Progenitor cell of endocrine pancreas (in vitro differentiated cells): ENCODE data around the gene LAMC1. TPM values are rescaled to one million over a fixed set of nuclear protein-coding genes. Genes with fewer than 3 reads are reported as not detected.

Experiments used
- DNase-seq: peaks from one replicate; pipeline ENCODE4 v3.0.0; 2021; ENCODE audit warnings: low spot score; ENCODE audit not compliant: unreplicated experiment
- H3K27ac Mint-ChIP-seq: 2 replicates; pipeline ENCODE4 v1.8.0; 2021; ENCODE audit warnings: mild to moderate bottlenecking, moderate library complexity, mixed read lengths
- H3K27me3 Mint-ChIP-seq: 2 replicates; pipeline ENCODE4 v1.8.0; 2021; ENCODE audit warnings: mixed read lengths
- H3K36me3 Mint-ChIP-seq: 2 replicates; pipeline ENCODE4 v1.8.0; 2022; ENCODE audit warnings: mixed read lengths; ENCODE audit not compliant: insufficient read depth
- H3K4me1 Mint-ChIP-seq: 2 replicates; pipeline ENCODE4 v1.8.0; 2021; ENCODE audit warnings: low read depth, mixed read lengths
- H3K4me3 Mint-ChIP-seq: 2 replicates; pipeline ENCODE4 v1.8.0; 2021; ENCODE audit warnings: low read depth, mild to moderate bottlenecking, moderate library complexity, mixed read lengths
- H3K9me3 Mint-ChIP-seq: 2 replicates; pipeline ENCODE4 v1.8.0; 2021; ENCODE audit warnings: low read depth, mixed read lengths
- CTCF ChIP-seq: fragments of 200-600 bp; sonication (generic); IDR thresholded peaks from one replicate; pipeline ENCODE4 v1.5.0; 2021; ENCODE audit warnings: antibody characterized with exemption, mild to moderate bottlenecking; ENCODE audit not compliant: unreplicated experiment
- total RNA-seq: library from RNA; stranded (reverse); gene quantifications from 2 replicates; pipeline ENCODE4 v1.2.1, GENCODE V29; 2021

LAMC1 gene
- total RNA-seq, 1 donor from 2014 or later = 72.9 TPM

GRCh38 chr1:183191833-183192232 is 168.6 kb downstream of the LAMC1 start:
- no peak for TF ChIP-seq CTCF
- H3K9me3 Mint-ChIP-seq = no peaks in the 10 kb centered on the region
- H3K4me1 Mint-ChIP-seq = no peaks in the 10 kb centered on the region

GRCh38 chr1:183193963-183194525 is 170.8 kb downstream of the LAMC1 start:
- Mint-ChIP-seq H3K27ac (no peak overlapping the region), H3K4me3 (no peak overlapping the region), H3K36me3 (no peaks in the 10 kb centered on the region), H3K4me1 (no peaks in the 10 kb centered on the region), H3K9me3 (no peaks in the 10 kb centered on the region), H3K27me3 (peaks cover 18% of the 10 kb centered on the region)
- no peak for DNase-seq
- no peak for TF ChIP-seq CTCF

More at GRCh38 chr1:183191833-183192232, 168.6 kb downstream of the LAMC1 start:
- peaks cover 32% of the 10 kb centered on the region for H3K27me3 Mint-ChIP-seq
- no peak overlapping the region for H3K27ac Mint-ChIP-seq
- no peak for DNase-seq
- H3K4me3 Mint-ChIP-seq = no peak overlapping the region
- H3K36me3 Mint-ChIP-seq = no peaks in the 10 kb centered on the region

DNA sequence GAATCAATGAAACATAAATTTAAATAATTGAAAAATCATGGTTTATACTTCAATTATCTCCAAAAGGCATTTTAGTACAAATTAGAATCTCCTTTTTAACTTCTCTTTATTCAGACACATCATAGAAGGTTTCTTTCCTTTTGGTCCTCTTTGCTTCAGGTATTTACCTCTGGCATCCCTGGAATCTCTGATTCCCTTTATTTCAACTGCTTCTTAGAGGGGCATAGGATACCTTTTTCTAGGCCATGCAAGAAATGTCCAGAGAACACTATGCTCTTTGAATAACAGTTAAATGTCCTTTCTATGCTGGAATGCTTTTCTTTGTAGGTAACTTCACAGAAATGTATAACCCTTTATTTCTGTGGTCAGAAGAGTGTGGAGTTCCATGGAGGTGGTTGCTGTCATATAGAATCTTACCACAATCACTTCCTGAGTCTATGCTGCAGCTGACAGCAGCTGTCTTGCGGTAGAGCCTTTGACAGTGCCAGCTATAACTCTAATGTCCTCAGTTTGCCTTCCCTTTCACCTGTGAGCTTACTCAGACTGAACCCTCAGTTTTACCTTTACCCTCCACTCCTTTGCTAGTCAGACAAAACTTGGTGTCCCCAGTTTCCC is 171.4 kb downstream of the LAMC1 start:
- DNase-seq = no peak
- no peaks in the 10 kb centered on the region for H3K36me3 Mint-ChIP-seq
- no peak for TF ChIP-seq CTCF
- H3K27me3 Mint-ChIP-seq = peaks cover 14% of the 10 kb centered on the region
- no peak overlapping the region for H3K27ac Mint-ChIP-seq
- H3K9me3 Mint-ChIP-seq = no peaks in the 10 kb centered on the region
- no peaks in the 10 kb centered on the region for H3K4me1 Mint-ChIP-seq
- no peak overlapping the region for H3K4me3 Mint-ChIP-seq

DNA sequence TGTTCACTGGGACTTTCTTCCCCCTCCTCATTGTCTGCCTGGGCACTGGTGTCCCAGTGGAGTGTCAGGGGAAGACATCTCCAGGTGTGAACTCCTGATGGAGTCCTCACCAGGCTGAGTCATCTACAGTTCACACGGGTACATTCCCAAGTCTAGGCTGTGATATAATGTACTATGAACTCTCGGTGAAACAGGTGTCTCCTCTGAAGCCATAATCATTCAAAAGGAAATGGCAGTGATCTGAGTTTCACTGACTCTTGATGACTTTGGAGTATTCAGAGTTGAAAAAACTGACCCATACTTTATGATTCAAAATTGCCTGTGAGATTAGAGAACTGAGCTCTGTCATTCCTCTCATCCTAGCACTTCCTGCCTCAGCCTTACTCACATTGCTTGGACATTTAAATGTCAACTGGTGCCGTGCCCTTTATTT is 171.9 kb downstream of the LAMC1 start:
- H3K27me3 Mint-ChIP-seq = peaks cover 11% of the 10 kb centered on the region

More for the DNA sequence above, 171.9 kb downstream of the LAMC1 start:
- no peak for TF ChIP-seq CTCF
- Mint-ChIP-seq H3K9me3 (no peaks in the 10 kb centered on the region), H3K27ac (no peak overlapping the region), H3K4me1 (no peaks in the 10 kb centered on the region), H3K4me3 (no peak overlapping the region), H3K36me3 (no peaks in the 10 kb centered on the region)
- no peak for DNase-seq

Other genes with a start within 250 kb of the LAMC1 start
- 1.6 and 2.0 TPM in 2 replicates for gene NPL, start 233.6 kb upstream of the LAMC1 start, total RNA-seq
- 289 and 296 TPM in 2 replicates for gene DHX9, start 184.1 kb upstream of the LAMC1 start, total RNA-seq
- not detected in 2 replicates for gene SHCBP1L, start 70.3 kb upstream of the LAMC1 start, total RNA-seq
- gene LAMC2, start 162.8 kb downstream of the LAMC1 start, total RNA-seq = 4.5 and 5.8 TPM in 2 replicates